Suppressor macrophage treated with lipopolysaccharide for 1 hour (primary cell): ENCODE data around the gene TARBP2.
A peak's percentile ranks its signal among the peaks of the same experiment; 100 is the strongest.
"Not testable (repeated sequence)": the region's sequence is repeated elsewhere in the genome, so short reads cannot be mapped to it uniquely, and the experiment has no call there.

Source experiments
- DNase-seq, 3 donors: peaks; one replicate each; pipeline ENCODE4 v3.0.0-alpha.2; 2020 to 2022

The TARBP2 gene

DNA sequence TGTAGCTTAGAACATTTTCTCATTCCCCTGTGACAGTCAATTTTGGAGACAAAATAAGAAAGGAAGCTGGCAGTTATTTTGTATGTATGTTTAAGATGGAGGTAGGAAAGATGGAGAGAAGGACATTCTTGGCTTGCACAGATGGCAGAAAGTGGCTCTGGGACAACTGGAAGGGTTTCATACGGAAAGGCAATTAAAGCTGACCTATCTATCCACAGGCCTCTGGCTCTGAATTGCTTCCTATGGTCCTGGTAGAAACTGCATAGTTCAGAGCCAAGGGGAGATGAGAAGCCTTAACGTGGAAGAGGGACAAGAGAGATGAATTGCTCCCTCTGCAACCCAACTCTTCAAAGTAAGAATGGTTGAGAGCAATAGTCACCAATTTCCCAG, 14.2 kb downstream of the TARBP2 start:
- no peak for DNase-seq

DNA sequence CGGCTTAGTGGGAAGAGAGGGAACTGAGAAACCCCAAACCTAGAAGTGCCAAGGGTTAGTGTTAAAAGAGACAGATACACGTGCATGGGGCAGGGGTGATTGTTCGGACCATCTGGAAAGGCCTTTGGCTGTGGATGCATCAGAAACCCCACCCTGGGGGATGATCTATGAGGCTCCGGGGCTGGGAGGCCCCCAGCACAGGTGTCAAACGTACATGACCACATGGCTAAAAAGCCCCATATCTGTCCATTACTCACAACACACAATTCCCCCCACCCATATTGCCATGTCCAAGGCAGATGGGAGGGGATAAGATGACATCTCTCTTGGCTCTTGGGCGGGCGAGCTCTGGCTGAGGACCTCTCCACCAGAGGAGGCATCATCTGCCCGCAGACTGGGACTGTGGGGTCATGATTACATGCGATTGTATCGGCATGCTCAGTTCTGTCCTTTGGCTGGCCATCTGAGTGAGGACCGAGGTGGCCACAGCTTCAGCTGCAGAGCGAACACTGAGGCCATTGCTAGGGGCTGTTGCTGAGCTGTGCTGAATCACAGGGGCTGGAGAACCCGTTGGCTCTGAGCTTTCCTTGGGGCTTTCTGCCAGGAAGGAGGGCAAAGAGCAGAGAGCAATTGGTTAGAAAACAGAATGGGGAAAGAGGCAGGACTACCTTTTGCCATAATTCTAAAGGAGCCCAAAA, 15.8 kb downstream of the TARBP2 start:
- no peak for DNase-seq

GRCh38 chr12:53518381-53518780, 17.3 kb downstream of the TARBP2 start:
- DNase-seq, result no peak

DNA sequence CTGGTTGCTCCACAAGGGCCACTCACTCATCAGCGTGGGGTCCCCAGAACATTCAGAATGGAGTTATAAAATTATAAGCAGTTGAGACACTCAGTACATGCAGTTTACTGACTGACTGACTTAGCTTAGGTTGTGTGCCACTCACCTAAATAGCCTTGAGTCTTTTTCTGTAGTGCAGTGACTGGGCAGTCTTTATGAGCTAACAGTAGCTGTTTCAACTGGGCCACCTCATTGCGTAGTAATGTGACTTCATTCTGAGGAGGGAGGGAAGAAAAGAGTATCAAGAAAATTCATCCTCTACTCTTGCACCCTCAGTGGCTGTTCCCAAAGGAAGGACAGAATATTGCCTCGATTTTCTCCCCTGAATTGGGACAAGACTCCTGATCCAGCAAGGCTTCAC, 22.0 kb downstream of the TARBP2 start:
- DNase-seq, result no peak

DNA sequence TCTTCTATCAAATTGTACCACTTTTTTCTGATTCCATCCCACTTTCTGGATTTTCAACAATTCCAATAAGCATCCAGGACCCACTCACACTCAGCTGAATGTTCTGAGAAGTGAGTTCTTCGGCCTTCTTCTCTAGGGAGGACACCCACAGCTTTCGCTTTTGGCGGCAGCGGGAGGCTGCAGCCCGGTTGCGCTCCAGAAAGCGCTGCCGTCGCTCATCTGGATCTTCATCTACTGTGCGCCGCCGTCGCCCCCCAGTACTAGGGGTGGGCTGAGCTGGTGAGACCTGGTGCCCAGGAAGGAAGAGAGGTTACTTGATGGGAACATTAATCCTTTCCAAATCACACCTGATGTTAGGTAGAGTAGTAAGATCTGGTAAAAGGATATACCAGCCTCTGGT, 23.4 kb downstream of the TARBP2 start:
- DNase-seq, result no peak

GRCh38 chr12:53530061-53530460, 29.0 kb downstream of the TARBP2 start:
- DNase-seq, result no peak

DNA sequence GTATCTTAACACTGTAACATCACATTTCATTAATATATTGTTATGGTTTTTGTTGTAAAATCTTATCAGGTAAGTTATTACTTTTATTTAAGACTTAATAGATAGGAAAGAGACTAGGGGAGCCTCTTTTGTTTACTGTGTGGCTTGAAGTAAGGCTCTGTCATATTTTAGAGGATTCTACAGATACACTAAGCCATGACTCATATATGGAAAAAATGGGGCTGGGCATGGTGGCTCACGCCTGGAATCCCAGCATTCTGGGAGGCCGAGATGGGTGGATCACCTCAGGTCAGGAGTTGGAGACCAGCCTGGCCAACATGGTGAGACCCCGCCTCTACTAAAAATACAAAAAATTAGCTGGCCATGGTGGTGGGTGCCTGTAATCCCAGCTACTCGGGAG, 29.8 kb downstream of the TARBP2 start:
- DNase-seq, result no peak

- no peak for DNase-seq
Observed at GRCh38 chr12:53532021-53532420, 30.9 kb downstream of the TARBP2 start.

DNA sequence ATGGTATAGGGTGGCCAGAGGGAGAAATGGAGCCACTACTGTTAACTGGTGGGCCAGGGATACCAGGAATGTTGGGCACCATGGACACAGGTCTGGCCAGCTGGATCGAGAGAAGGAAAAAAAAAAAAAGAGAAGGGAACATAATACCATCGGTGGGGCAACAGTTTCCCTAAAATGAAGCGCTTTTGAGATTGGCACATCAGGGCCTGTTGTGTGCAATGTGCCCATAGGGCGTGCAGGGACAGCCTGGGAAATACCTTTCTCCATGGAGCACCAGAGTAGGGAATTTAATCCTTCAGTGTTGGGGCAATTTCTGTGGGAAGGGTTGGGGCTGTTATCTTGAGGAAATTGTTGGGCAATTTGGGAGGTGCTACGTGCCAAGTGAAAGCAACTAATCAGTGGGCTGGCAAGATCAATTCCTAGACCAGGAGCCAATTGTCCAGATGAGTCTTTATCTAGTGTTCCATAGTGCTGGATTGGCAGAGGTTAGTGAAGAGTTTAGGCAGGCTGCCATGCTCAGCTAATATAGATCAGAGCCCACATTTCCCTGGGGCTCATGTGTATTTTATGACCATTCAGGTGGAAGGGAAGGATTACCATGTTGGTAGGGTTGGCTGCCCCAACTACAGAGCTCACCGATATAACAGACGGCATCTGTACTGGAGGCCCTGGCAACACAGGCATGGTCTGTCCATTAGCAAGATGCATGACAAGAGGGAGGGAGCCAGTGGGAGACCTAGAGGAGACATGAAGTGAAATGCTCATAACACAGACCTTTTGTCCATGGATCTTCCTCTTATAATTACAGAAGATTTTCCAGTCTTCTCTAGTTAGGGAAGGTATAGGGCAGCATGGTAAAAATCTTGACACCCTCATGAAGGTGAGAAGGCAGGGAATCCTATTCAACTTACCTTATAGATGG, 31.7 kb downstream of the TARBP2 start:
- DNase-seq, result no peak

- DNase-seq, result peak; percentile 53 to 64 (median 55)
Observed at GRCh38 chr12:53533471-53533870, 32.4 kb downstream of the TARBP2 start.

DNA sequence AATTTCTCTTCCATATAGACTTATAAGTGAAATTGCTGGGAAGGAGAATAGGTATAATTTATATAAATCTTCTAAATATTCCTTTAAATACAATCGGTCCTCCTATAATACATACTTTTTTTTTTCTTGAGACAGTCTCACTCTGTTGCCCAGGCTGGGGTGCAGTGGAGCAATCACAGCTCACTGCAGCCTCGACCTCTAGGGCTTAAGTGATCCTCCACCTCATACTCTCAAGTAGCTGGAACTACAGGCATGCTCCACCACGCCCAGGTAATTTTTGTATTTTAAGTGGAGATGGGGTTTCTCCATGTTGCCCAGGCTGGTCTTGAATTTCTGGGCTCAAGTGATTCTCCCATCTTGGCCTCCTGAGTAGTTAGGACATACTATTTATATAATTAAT, 35.9 kb downstream of the TARBP2 start:
- no peak for DNase-seq

- DNase-seq, result no peak
Observed at GRCh38 chr12:53538209-53538689, 37.2 kb downstream of the TARBP2 start.

DNA sequence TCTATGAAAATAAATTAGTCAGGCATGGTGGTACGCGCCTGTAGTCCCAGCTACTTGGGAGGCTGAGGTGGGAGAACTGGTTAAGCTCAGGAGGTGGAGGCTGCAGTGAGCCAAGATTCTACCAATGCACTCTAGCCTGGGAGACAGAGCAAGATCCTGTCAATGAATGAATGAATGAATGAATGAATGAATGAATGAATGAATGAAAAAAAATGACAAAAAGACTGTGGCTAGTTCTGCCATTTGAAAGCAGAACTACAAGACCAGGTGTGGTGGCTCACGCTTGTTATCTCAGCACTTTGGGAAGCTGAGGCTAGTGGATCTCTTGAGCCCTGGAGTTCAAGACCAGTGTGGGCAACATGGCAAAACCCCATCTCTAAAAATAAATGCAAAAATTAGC, 38.4 kb downstream of the TARBP2 start:
- DNase-seq, result no peak

DNA sequence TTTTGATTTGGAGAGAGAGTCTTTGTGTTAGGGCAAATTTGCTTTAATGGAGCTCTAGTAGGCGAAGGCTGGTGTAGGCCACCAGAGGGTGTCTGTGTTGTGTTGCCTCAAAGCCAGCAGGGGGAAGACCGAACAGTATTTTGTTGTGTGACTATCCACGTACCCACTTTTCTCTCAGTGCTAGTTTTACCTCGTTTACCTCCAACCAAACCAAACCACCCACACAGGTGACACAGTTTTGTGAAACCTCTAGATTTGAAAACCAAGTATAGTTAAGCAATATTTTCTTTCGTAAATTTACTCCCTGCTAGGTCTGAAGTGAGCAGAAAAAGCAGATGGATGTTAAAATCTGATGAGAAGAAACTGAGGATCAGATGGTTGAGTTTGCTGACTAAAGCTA, 42.5 kb downstream of the TARBP2 start:
- peak; percentile 59 to 71 (median 69) for DNase-seq

DNA sequence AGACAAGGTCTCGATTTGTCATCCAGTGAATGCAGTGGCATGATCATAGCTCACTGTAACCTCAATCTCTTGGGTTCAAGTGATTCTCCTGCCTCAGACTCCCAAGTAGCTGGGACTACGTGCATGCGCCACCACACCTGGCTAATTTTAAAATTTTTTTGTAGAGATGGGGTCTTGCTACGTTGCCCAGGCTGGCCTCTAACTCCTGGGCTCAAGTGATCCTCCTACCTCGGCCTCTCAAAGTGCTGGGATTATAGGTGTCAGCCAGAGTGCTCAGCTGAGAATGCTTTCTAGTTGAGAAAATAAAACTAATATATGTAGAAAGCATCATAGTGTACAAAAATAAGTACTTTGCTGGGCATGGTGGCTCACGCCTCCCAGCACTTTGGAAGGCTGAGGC, 47.3 kb downstream of the TARBP2 start:
- DNase-seq, result not testable (repeated sequence)

DNA sequence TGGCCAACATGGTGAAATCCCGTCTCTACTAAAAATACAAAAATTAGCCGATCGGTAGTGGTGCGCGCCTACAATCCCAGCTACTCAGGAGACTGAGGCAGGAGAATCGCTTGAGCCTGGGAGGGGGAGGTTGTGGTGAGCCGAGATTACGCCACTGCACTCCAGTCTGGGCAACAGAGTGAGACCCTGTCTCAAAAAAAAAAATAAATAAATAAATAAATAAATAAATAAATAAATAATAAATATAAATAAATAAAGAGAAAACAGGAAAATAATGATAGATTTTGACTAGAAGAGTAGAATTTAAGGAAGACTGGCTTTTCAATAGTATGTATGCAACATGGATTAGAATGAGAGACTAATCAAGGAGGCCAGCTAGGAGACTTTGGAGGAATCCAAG, 49.0 kb downstream of the TARBP2 start:
- DNase-seq, result not testable (repeated sequence)

DNA sequence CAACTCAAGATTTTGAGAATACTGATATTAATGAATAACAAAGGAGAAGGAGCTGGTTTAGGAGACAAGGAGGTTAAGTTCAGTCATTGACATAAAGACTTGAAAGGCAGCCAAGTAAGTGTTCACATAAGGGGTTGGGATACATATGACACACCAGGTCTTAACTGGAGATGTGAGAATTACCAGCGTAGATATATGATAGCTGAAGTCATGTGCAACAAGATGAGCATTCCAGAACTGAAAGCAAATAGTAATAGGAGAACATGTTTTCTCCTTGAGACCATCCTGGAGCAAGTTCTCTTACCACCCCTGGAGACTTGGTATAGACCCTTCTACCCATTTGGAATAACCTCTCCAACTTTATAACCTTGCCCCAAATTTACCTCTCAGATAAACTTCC, 49.5 kb downstream of the TARBP2 start:
- no peak for DNase-seq

DNA sequence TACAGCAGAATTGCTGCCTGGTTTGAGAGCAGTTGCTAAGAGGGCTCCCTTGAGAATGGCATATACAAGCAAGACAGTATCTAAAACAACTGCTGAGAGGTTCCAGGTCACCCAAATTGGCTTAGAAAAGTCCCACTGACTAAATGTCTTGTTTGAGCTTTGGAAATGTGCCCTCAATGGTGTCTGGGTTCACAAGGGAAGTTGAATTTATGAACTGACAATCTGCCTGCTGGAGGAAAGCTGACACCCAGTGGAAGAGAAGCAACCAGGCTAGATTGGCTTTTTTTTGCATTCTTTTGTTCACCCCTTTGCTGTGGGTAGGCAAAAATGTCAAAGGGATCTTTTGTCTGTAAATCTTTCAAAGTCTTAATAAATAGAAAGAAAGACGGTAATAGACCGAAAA, 50.8 kb downstream of the TARBP2 start:
- no peak for DNase-seq

DNA sequence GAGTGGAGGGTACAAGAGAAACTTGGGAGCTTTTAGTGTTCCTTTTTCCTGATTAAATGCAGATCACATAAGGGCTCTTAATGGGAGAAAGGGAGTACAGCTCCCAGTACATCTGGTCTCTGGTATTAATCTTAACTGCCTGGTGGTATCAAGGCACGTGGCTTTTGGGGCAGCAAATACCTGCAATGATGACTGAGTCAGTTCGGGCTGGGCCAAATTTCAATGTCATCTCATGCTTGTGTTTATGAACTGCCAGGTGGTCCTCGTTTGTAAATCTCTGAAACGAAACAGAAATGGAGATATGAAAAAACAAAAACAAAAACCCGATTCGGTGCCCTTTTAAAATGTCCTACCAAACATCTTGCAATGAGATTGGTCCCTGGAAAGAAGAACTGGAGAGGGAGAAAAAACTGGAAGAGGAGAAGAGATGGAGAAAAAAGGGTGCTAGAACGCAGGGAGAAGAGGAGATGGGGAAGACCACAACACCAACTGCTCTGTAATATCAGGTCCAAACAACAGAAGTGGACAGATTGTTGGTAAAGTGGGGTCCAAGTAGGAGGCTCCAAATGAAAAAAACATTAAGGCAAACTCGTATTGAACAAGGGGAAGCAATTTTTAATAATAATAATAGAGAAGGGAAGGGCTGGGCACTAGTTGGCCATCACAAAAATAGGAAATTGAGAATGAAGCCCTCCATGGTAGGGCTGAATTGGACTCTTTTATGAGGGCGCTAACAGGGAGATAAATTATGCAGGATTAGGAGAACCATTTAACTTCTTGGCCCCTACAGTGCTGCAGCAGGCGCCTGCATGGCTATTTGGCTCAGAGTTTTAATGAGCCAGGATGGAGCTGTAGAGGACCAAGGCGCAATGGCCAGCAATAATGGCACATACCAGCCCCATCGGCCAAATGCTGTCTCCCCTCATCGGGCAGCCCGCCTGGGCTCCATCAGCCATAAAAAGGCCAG, 51.6 kb downstream of the TARBP2 start:
- DNase-seq, result no peak
